H1 (cell line): ENCODE data around the gene STEAP2. TPM values are rescaled to one million over a fixed set of nuclear protein-coding genes. Genes with fewer than 3 reads are reported as not detected.

Source experiments
- CTCF ChIA-PET: fragments of 300-600 bp; sonication (Branson Sonifier 250); formaldehyde crosslinking; loops from one replicate; lab custom pipeline; 2021; ENCODE audit not compliant: partially characterized antibody; lab: Charles Lee
- POLR2A ChIA-PET: fragments of 300-600 bp; sonication (Branson Sonifier 250); formaldehyde crosslinking; loops from one replicate; lab custom pipeline; 2021; ENCODE audit warnings: inconsistent platforms; ENCODE audit not compliant: partially characterized antibody; lab: Charles Lee
- DNase-seq, 2 experiments: peaks; one replicate each; pipeline versions ENCODE4 v3.0.0 to v3.0.0-alpha.2; 2010 to 2022; ENCODE audit warnings: low spot score in 2 of 2, low read depth in 1 of 2, mixed read lengths in 1 of 2
- FAIRE-seq: peaks from 2 replicates; lab custom pipeline; 2011; peaks lifted over from hg19 to GRCh38; lab: Jason Lieb, UNC
- H2AFZ ChIP-seq: 2 replicates; pipeline ENCODE4 v1.8.1; 2012; ENCODE audit warnings: low read length, inconsistent platforms
- H2AK5ac ChIP-seq: 2 replicates; pipeline ENCODE4 v1.6.1; 2013; ENCODE audit warnings: low read depth, low read length
- H2BK120ac ChIP-seq: replicated peaks from 2 replicates; pipeline ENCODE3; 2013; ENCODE audit warnings: low read depth, low read length, inconsistent platforms
- H2BK12ac ChIP-seq: 2 replicates; pipeline ENCODE4 v1.6.1; 2013; ENCODE audit warnings: low read depth, low read length
- H2BK15ac ChIP-seq: 2 replicates; pipeline ENCODE4 v1.6.1; 2013; ENCODE audit warnings: low read length
- H2BK20ac ChIP-seq: 2 replicates; pipeline ENCODE4 v1.6.1; 2013; ENCODE audit warnings: low read length
- H2BK5ac ChIP-seq: 2 replicates; pipeline ENCODE4 v1.6.1; 2013; ENCODE audit warnings: low read depth, low read length
- H3K14ac ChIP-seq: 2 replicates; pipeline ENCODE4 v1.6.1; 2013; ENCODE audit warnings: inconsistent platforms; ENCODE audit not compliant: insufficient read length
- H3K18ac ChIP-seq: 2 replicates; pipeline ENCODE4 v1.6.1; 2013; ENCODE audit warnings: low read length; ENCODE audit errors: extremely low read depth
- H3K23ac ChIP-seq: 2 replicates; pipeline ENCODE4 v1.6.1; 2013; ENCODE audit warnings: inconsistent platforms; ENCODE audit not compliant: insufficient read length
- H3K23me2 ChIP-seq: 2 replicates; pipeline ENCODE4 v1.6.1; 2013; ENCODE audit warnings: low read depth, low read length
- H3K27ac ChIP-seq: 2 replicates; pipeline ENCODE4 v1.6.1; 2011; ENCODE audit warnings: low read depth, low read length, inconsistent platforms
- H3K27me3 ChIP-seq, 4 experiments: replicated peaks in 1 of 4; 1 replicate in 1 of 4; 2 replicates in 3 of 4; pipeline versions ENCODE4 v1.6.1 to v1.8.1; 2011 to 2013; ENCODE audit warnings: low read length in 3 of 4, mild to moderate bottlenecking in 3 of 4, inconsistent platforms in 2 of 4, mixed read lengths in 2 of 4, moderate library complexity in 1 of 4; ENCODE audit not compliant: control insufficient read depth in 3 of 4, insufficient read depth in 3 of 4; ENCODE audit errors: extremely low read depth in 1 of 4
- H3K36me3 ChIP-seq, 4 experiments: 2 replicates each; pipeline versions ENCODE4 v1.6.1 to v1.8.1; 2011 to 2013; ENCODE audit warnings: mild to moderate bottlenecking in 4 of 4, low read length in 3 of 4, moderate library complexity in 2 of 4, control low read depth in 1 of 4, inconsistent platforms in 1 of 4; ENCODE audit not compliant: insufficient read depth in 4 of 4, control insufficient read depth in 2 of 4
- H3K4ac ChIP-seq: replicated peaks from 2 replicates; pipeline ENCODE3; 2013; ENCODE audit warnings: low read length, low read depth, mixed read lengths, inconsistent platforms; ENCODE audit not compliant: insufficient read length
- H3K4me1 ChIP-seq, 4 experiments: replicated peaks in 1 of 4; 1 replicate in 1 of 4; 2 replicates in 3 of 4; pipeline versions ENCODE4 v1.6.1 to v1.8.1; 2011 to 2013; ENCODE audit warnings: low read length in 3 of 4, inconsistent platforms in 2 of 4, mixed read lengths in 1 of 4; ENCODE audit not compliant: insufficient read depth in 4 of 4, control insufficient read depth in 3 of 4
- H3K4me2 ChIP-seq, 2 experiments: 2 replicates each; pipeline versions ENCODE4 v1.6.1 to v1.8.1; 2011 to 2013; ENCODE audit warnings: low read depth in 2 of 2, low read length in 2 of 2, control low read depth in 1 of 2, inconsistent platforms in 1 of 2, mild to moderate bottlenecking in 1 of 2; ENCODE audit not compliant: insufficient read depth in 1 of 2
- H3K4me3 ChIP-seq, 4 experiments: fragments of 200-600, 300-600 bp in 1 of 4; sonication (generic), shearing (Covaris generic), sonication (Bioruptor Twin) in 1 of 4; 2 replicates each; pipeline versions ENCODE4 v1.5.1 to v1.8.1; 2011 to 2016; ENCODE audit warnings: low read length in 4 of 4, low read depth in 3 of 4, control low read depth in 2 of 4, inconsistent platforms in 2 of 4, mild to moderate bottlenecking in 2 of 4, mixed read lengths in 1 of 4, moderate library complexity in 1 of 4; ENCODE audit not compliant: insufficient read depth in 2 of 4; ENCODE audit errors: extremely low read depth in 1 of 4
- H3K56ac ChIP-seq: replicated peaks from 2 replicates; pipeline ENCODE3; 2013; ENCODE audit warnings: low read depth, mild to moderate bottlenecking, mixed read lengths, low read length, inconsistent platforms; ENCODE audit not compliant: insufficient read length
- H3K79me1 ChIP-seq: 2 replicates; pipeline ENCODE4 v1.6.1; 2013; ENCODE audit warnings: low read depth, low read length, control low read depth
- H3K79me2 ChIP-seq, 2 experiments: 2 replicates each; pipeline versions ENCODE4 v1.6.1 to v1.8.1; 2012 to 2013; ENCODE audit warnings: low read length in 2 of 2, mild to moderate bottlenecking in 2 of 2, inconsistent platforms in 1 of 2; ENCODE audit not compliant: insufficient read depth in 2 of 2, control insufficient read depth in 1 of 2
- H3K9ac ChIP-seq, 4 experiments: replicated peaks in 1 of 4; 1 replicate in 1 of 4; 2 replicates in 3 of 4; pipeline versions ENCODE4 v1.6.1 to v1.8.1; 2011 to 2013; ENCODE audit warnings: low read depth in 3 of 4, low read length in 3 of 4, control low read depth in 2 of 4, mild to moderate bottlenecking in 2 of 4, moderate library complexity in 2 of 4, inconsistent platforms in 1 of 4; ENCODE audit errors: extremely low read depth in 1 of 4
- H3K9me3 ChIP-seq, 2 experiments: 2 replicates each; pipeline versions ENCODE4 v1.6.1 to v1.8.1; 2012 to 2013; ENCODE audit warnings: mild to moderate bottlenecking in 2 of 2, moderate library complexity in 2 of 2, control low read depth in 1 of 2, inconsistent platforms in 1 of 2, low read depth in 1 of 2, low read length in 1 of 2, mixed read lengths in 1 of 2; ENCODE audit not compliant: insufficient read depth in 2 of 2
- H4K20me1 ChIP-seq, 2 experiments: replicated peaks in 1 of 2; 2 replicates each; pipeline versions ENCODE3 to v1.8.1; 2011 to 2013; ENCODE audit warnings: inconsistent platforms in 2 of 2, low read length in 2 of 2, mild to moderate bottlenecking in 1 of 2; ENCODE audit not compliant: insufficient read depth in 2 of 2, control insufficient read depth in 1 of 2
- H4K5ac ChIP-seq: 2 replicates; pipeline ENCODE4 v1.6.1; 2013; ENCODE audit warnings: low read length, low read depth, mixed read lengths, inconsistent platforms; ENCODE audit not compliant: insufficient read length
- H4K8ac ChIP-seq: 2 replicates; pipeline ENCODE4 v1.8.0; 2013; ENCODE audit warnings: mild to moderate bottlenecking, moderate library complexity, low read length, inconsistent platforms; ENCODE audit not compliant: insufficient read depth; ENCODE audit errors: extremely low read depth
- H4K91ac ChIP-seq: replicated peaks from 2 replicates; pipeline ENCODE3; 2013; ENCODE audit warnings: low read length, mixed read lengths, inconsistent platforms; ENCODE audit not compliant: insufficient read length
- BCL11A ChIP-seq, 2 experiments: IDR thresholded peaks; one replicate each; pipeline ENCODE4 v1.6.1; 2011; ENCODE audit warnings: low read depth in 2 of 2, low read length in 2 of 2, mild to moderate bottlenecking in 2 of 2
- CTBP2 ChIP-seq: IDR thresholded peaks from 2 replicates; pipeline ENCODE4 v1.7.0; 2011; ENCODE audit warnings: borderline replicate concordance, mild to moderate bottlenecking, moderate library complexity, mixed read lengths, low read length; ENCODE audit not compliant: insufficient read depth, insufficient read length
- EGR1 ChIP-seq: IDR thresholded peaks from 2 replicates; pipeline ENCODE4 v1.6.1; 2011; ENCODE audit warnings: low read depth, low read length, borderline replicate concordance
- KDM1A ChIP-seq: fragments of 200-600, 300-600 bp; sonication (generic); IDR thresholded peaks from 2 replicates; pipeline ENCODE4 v1.7.1; 2016; ENCODE audit warnings: mild to moderate bottlenecking, low read length, borderline replicate concordance
- NRF1 ChIP-seq: IDR thresholded peaks from 2 replicates; pipeline ENCODE4 v1.6.1; 2011; ENCODE audit warnings: mild to moderate bottlenecking, low read depth, low read length, improper control_type of control experiment
- POU5F1 ChIP-seq: IDR thresholded peaks from 2 replicates; pipeline ENCODE4 v1.6.1; 2011; ENCODE audit warnings: low read depth, mild to moderate bottlenecking, low read length, moderate library complexity
- SIRT6 ChIP-seq: IDR thresholded peaks from one replicate; pipeline ENCODE4 v1.7.1; 2012; ENCODE audit warnings: low read length, inconsistent platforms
- TEAD4 ChIP-seq: IDR thresholded peaks from 2 replicates; pipeline ENCODE4 v1.6.1; 2012; ENCODE audit warnings: low read depth, low read length, inconsistent platforms, mixed read lengths
- WGBS, 2 experiments: shearing (Covaris generic) in 1 of 2; methylation state at CpG; one replicate each; pipeline versions ENCODE4 v1.1.6 to v1.1.7; 2013 to 2015; ENCODE audit warnings: low lambda C conversion rate in 2 of 2, mixed read lengths in 2 of 2, inconsistent platforms in 1 of 2, low coverage in 1 of 2, missing lambda C conversion rate in 1 of 2; ENCODE audit not compliant: insufficient replicate concordance in 2 of 2, insufficient coverage in 1 of 2, insufficient read length in 1 of 2; ENCODE audit errors: extremely low coverage in 1 of 2, missing lambda C conversion rate in 1 of 2; 5-methylcytosine and 5-hydroxymethylcytosine counted together
- polyA plus RNA-seq, 7 experiments: library from polyadenylated mRNA; depleted of rRNA in 3 of 7; stranded (reverse) in 5 of 7; unstranded in 2 of 7; fragments of >200 nt in 5 of 7; fragments of 200-250 nt in 2 of 7; gene quantifications; 1 replicate in 5 of 7; 2 replicates in 1 of 7; 4 replicates in 1 of 7; pipeline versions ENCODE4 v1.2.1 to v1.2.3, GENCODE V29; 2011 to 2013; ENCODE audit warnings: missing spikeins in 2 of 7, mixed read lengths in 2 of 7
- total RNA-seq: library from RNA; stranded (reverse); fragmentation: NEBNext Ultra II Directional; extraction: Animal tissue kit (Norgen Biotek cat#: 25700); gene quantifications from 2 replicates; pipeline ENCODE4 v1.2.1, GENCODE V29; 2021

Gene STEAP2
- total and polyA plus RNA-seq, 2 of the 8 experiments (the other 6 are each of a cell fraction or from before 2014, with no cell fraction given), result 13.4 to 18.4 TPM

- Histone ChIP-seq H3K79me2 (peaks cover 3 to 60% of the 10 kb centered on the region in 2 experiments; a peak in 2 of 4 replicates), H3K18ac (no peak overlapping the region), H3K4ac (no peak overlapping the region), H2BK5ac (no peak overlapping the region), H4K20me1 (no peaks in the 10 kb centered on the region), H4K5ac (no peak overlapping the region), H3K27ac (no peak overlapping the region), H3K14ac (no peak overlapping the region), H2BK15ac (no peak overlapping the region), H3K27me3 (no peaks in the 10 kb centered on the region), H2AK5ac (no peak overlapping the region), H3K56ac (no peak overlapping the region), H4K8ac (no peak overlapping the region), H2BK20ac (no peak overlapping the region), H3K23ac (no peak overlapping the region), H2BK120ac (no peak overlapping the region), H4K91ac (no peak overlapping the region), H3K9ac (no peak overlapping the region), H2AFZ (no peak overlapping the region), H3K4me1 (peaks cover 0 to 18% (median 6%) of the 10 kb centered on the region in 4 experiments; a peak in 5 of 7 replicates), H2BK12ac (0 out of 2 replicates have a peak overlapping the region, but pooled peaks have one; percentile 61), H3K36me3 (peaks cover 0 to 16% (median 3%) of the 10 kb centered on the region in 4 experiments; a peak in 3 of 8 replicates), H3K23me2 (no peaks in the 10 kb centered on the region), H3K9me3 (no peaks in the 10 kb centered on the region), H3K4me3 (no peak overlapping the region), H3K4me2 (no peak overlapping the region; a peak in 1 of 4 replicates), H3K79me1 (no peaks in the 10 kb centered on the region; the same call in 1 of the 2 replicates)
- ChIA-PET POLR2A (interaction anchor here (2.1 to 6.0 kb wide), 3 partner anchors 10 to 22 kb away, joined by 5 to 48 read pairs (median 28); partner anchors contain the start of genes CFAP69 and STEAP2), CTCF (interaction anchor here (1.2 to 2.3 kb wide), 3 partner anchors 9 to 23 kb away, joined by 5 to 13 read pairs (median 7); partner anchors contain the start of gene STEAP2)
- no peak for DNase-seq
- TF ChIP-seq TEAD4 (no peak), BCL11A (IDR thresholded peaks at IDR 0.05; ENCODE audit: low read depth in 2 of 2, low read length in 2 of 2) (no peak), KDM1A (no peak), CTBP2 (no peak), POU5F1 (no peak), SIRT6 (no peak), NRF1 (no peak), EGR1 (no peak)
- FAIRE-seq, result no peak
- 91% methylated on average over 5 of the region's 5 CpGs; no CpG with 5 or more reads in 1 of the 2 experiments for WGBS, 2 experiments
These were observed 11.5 kb downstream of the STEAP2 start for GRCh38 chr7:90222811-90223725.
